ENCODE results near the gene EXOC4.

- TF ChIP-seq, protein P1, sequence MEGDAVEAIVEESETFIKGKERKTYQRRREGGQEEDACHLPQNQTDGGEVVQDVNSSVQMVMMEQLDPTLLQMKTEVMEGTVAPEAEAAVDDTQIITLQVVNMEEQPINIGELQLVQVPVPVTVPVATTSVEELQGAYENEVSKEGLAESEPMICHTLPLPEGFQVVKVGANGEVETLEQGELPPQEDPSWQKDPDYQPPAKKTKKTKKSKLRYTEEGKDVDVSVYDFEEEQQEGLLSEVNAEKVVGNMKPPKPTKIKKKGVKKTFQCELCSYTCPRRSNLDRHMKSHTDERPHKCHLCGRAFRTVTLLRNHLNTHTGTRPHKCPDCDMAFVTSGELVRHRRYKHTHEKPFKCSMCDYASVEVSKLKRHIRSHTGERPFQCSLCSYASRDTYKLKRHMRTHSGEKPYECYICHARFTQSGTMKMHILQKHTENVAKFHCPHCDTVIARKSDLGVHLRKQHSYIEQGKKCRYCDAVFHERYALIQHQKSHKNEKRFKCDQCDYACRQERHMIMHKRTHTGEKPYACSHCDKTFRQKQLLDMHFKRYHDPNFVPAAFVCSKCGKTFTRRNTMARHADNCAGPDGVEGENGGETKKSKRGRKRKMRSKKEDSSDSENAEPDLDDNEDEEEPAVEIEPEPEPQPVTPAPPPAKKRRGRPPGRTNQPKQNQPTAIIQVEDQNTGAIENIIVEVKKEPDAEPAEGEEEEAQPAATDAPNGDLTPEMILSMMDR (IDR thresholded peaks at IDR 0.05; ENCODE audit: low read length) = no peak
- no peak for TF ChIP-seq EZH2 (IDR thresholded peaks at IDR 0.05; ENCODE audit: borderline replicate concordance, low read length)
Observed at GRCh38 chr7:134047675-134048074, 794.8 kb downstream of the EXOC4 start.

Measured in OCI-LY1 (cell line).